HG03457 (cell line): ENCODE results near the gene ASB17.
"Not testable (repeated sequence)": the region's sequence is repeated elsewhere in the genome, so short reads cannot be mapped to it uniquely, and the experiment has no call there.

Source experiments
- ATAC-seq: cut with Tn5 transposase; IDR thresholded peaks from one replicate; pipeline ENCODE4 v1.9.1; 2021; ENCODE audit warnings: moderate number of reproducible peaks; ENCODE audit not compliant: unreplicated experiment

Gene ASB17

GRCh38 chr1:75932304-75932703, at the start of gene ASB17:
TSS of gene ASB17 (minus strand) at chr1:75932404. CDS start at chr1:75932291, 113 bp downstream.
- ATAC-seq, result no peak

GRCh38 chr1:75980972-75981897, 49.0 kb upstream of the ASB17 start:
- ATAC-seq, result no peak

- ATAC-seq, result no peak
These were observed 38.4 kb upstream of the ASB17 start for GRCh38 chr1:75970631-75971030.

GRCh38 chr1:75969550-75969949, 37.3 kb upstream of the ASB17 start:
- no peak for ATAC-seq

GRCh38 chr1:75967719-75968118, 35.5 kb upstream of the ASB17 start:
- ATAC-seq, result no peak

GRCh38 chr1:75964760-75965408, 32.7 kb upstream of the ASB17 start:
- ATAC-seq, result no peak

GRCh38 chr1:75964110-75964759, 32.0 kb upstream of the ASB17 start:
- ATAC-seq, result not testable (repeated sequence)

- ATAC-seq, result no peak
These were observed 22.4 kb upstream of the ASB17 start for GRCh38 chr1:75954586-75954985.

GRCh38 chr1:75953461-75953860, 21.3 kb upstream of the ASB17 start:
- ATAC-seq, result no peak

- no peak for ATAC-seq
These were observed 19.8 kb upstream of the ASB17 start for GRCh38 chr1:75952016-75952415.

GRCh38 chr1:75950176-75950575, 18.0 kb upstream of the ASB17 start:
- no peak for ATAC-seq

GRCh38 chr1:75943037-75943436, 10.8 kb upstream of the ASB17 start:
- not testable (repeated sequence) for ATAC-seq

- no peak for ATAC-seq
These were observed 4.8 kb upstream of the ASB17 start for GRCh38 chr1:75937034-75937433.

- ATAC-seq, result no peak
These were observed 9.5 kb downstream of the ASB17 start for GRCh38 chr1:75922698-75923097.

- ATAC-seq, result no peak
These were observed 15.4 kb downstream of the ASB17 start for GRCh38 chr1:75916834-75917233.

- no peak for ATAC-seq
These were observed 23.5 kb downstream of the ASB17 start for GRCh38 chr1:75908717-75909152.

GRCh38 chr1:75901371-75901770, 30.8 kb downstream of the ASB17 start:
- no peak for ATAC-seq

- ATAC-seq, result no peak
These were observed 47.8 kb downstream of the ASB17 start for GRCh38 chr1:75884437-75884836.

- ATAC-seq, result no peak
These were observed 52.2 kb downstream of the ASB17 start for GRCh38 chr1:75879985-75880384.

GRCh38 chr1:75870951-75871350, 61.3 kb downstream of the ASB17 start:
- no peak for ATAC-seq
